Loucy (cell line): Measurements from ENCODE around the gene METTL6.

ENCODE experiments used
- H2AFZ ChIP-seq: fragments of 200-600 bp; sonication (generic); 2 replicates; pipeline ENCODE4 v1.6.0; 2016; ENCODE audit warnings: antibody characterized with exemption, mild to moderate bottlenecking, low read length, moderate library complexity
- H3F3A ChIP-seq: fragments of 200-600 bp; 2 replicates; pipeline ENCODE4 v1.6.0; 2016; ENCODE audit warnings: antibody characterized with exemption, low read depth, mild to moderate bottlenecking
- H3K27me3 ChIP-seq: fragments of 200-600 bp; sonication (generic); 2 replicates; pipeline ENCODE4 v1.6.1; 2014; ENCODE audit warnings: low read length, mild to moderate bottlenecking; ENCODE audit not compliant: insufficient read depth, poor library complexity, severe bottlenecking
- H3K36me3 ChIP-seq: fragments of 200-600 bp; sonication (generic); 2 replicates; pipeline ENCODE4 v1.6.1; 2016; ENCODE audit warnings: low read length; ENCODE audit not compliant: insufficient read depth
- H3K4me1 ChIP-seq: fragments of 200-600 bp; sonication (generic); 2 replicates; pipeline ENCODE4 v1.5.1; 2014; ENCODE audit warnings: low read length, mild to moderate bottlenecking; ENCODE audit not compliant: insufficient read depth, poor library complexity, severe bottlenecking
- H3K4me2 ChIP-seq: fragments of 200-600 bp; sonication (generic); 2 replicates; pipeline ENCODE4 v1.6.0; 2014; ENCODE audit warnings: antibody characterized with exemption, low read length, low read depth, mild to moderate bottlenecking; ENCODE audit not compliant: poor library complexity, severe bottlenecking
- H3K4me3 ChIP-seq: fragments of 200-600 bp; sonication (generic); 2 replicates; pipeline ENCODE4 v1.5.1; 2014; ENCODE audit warnings: low read length, mild to moderate bottlenecking, mixed read lengths; ENCODE audit not compliant: poor library complexity, severe bottlenecking
- H3K79me2 ChIP-seq: fragments of 200-600 bp; sonication (generic); 2 replicates; pipeline ENCODE4 v1.6.1; 2014; ENCODE audit warnings: low read length; ENCODE audit not compliant: insufficient read depth
- H3K9ac ChIP-seq: fragments of 200-600 bp; sonication (generic); 2 replicates; pipeline ENCODE4 v1.6.0; 2014; ENCODE audit warnings: mild to moderate bottlenecking, low read depth, low read length, moderate library complexity; ENCODE audit not compliant: poor library complexity, severe bottlenecking
- H3K9me2 ChIP-seq: fragments of 200-600 bp; sonication (generic); replicated peaks from 2 replicates; pipeline ENCODE4 v1.6.1; 2016; ENCODE audit warnings: low read depth, low read length, mixed read lengths
- H3K9me3 ChIP-seq: fragments of 200-600 bp; sonication (generic); 2 replicates; pipeline ENCODE4 v1.6.1; 2014; ENCODE audit warnings: mild to moderate bottlenecking, antibody characterized with exemption, low read length, low read depth; ENCODE audit not compliant: insufficient read depth
- H4K20me1 ChIP-seq: fragments of 200-600 bp; sonication (generic); 2 replicates; pipeline ENCODE4 v1.6.0; 2014; ENCODE audit warnings: antibody characterized with exemption, low read length, mild to moderate bottlenecking; ENCODE audit not compliant: insufficient read depth, poor library complexity, severe bottlenecking
- CTCF ChIP-seq: fragments of 200-600 bp; sonication (generic); conservative IDR thresholded peaks from 2 replicates; pipeline ENCODE4 v1.5.1; 2014; ENCODE audit warnings: mild to moderate bottlenecking, antibody characterized with exemption, low read length
- EZH2phosphoT487 ChIP-seq: fragments of 200-600 bp; IDR thresholded peaks from 2 replicates; pipeline ENCODE4 v1.6.1; 2018; ENCODE audit warnings: antibody characterized with exemption, mild to moderate bottlenecking, moderate library complexity, borderline replicate concordance

METTL6 gene

GRCh38 chr3:15382405-15382923 is 44.9 kb downstream of the METTL6 start:
- no peaks in the 10 kb centered on the region for H3K79me2 ChIP-seq
- no peaks in the 10 kb centered on the region for H3K9me3 ChIP-seq
- TF ChIP-seq CTCF, result no peak
- TF ChIP-seq EZH2phosphoT487, result no peak
- no peak overlapping the region for H3K4me3 ChIP-seq
- no peaks in the 10 kb centered on the region for H4K20me1 ChIP-seq
- no peaks in the 10 kb centered on the region for H3K36me3 ChIP-seq
- no peaks in the 10 kb centered on the region for H3F3A ChIP-seq
- no peak overlapping the region for H2AFZ ChIP-seq
- no peak overlapping the region for H3K9ac ChIP-seq
- no peak overlapping the region for H3K4me2 ChIP-seq
- no peaks in the 10 kb centered on the region for H3K27me3 ChIP-seq
- H3K4me1 ChIP-seq, result no peaks in the 10 kb centered on the region
- no peaks in the 10 kb centered on the region for H3K9me2 ChIP-seq

DNA sequence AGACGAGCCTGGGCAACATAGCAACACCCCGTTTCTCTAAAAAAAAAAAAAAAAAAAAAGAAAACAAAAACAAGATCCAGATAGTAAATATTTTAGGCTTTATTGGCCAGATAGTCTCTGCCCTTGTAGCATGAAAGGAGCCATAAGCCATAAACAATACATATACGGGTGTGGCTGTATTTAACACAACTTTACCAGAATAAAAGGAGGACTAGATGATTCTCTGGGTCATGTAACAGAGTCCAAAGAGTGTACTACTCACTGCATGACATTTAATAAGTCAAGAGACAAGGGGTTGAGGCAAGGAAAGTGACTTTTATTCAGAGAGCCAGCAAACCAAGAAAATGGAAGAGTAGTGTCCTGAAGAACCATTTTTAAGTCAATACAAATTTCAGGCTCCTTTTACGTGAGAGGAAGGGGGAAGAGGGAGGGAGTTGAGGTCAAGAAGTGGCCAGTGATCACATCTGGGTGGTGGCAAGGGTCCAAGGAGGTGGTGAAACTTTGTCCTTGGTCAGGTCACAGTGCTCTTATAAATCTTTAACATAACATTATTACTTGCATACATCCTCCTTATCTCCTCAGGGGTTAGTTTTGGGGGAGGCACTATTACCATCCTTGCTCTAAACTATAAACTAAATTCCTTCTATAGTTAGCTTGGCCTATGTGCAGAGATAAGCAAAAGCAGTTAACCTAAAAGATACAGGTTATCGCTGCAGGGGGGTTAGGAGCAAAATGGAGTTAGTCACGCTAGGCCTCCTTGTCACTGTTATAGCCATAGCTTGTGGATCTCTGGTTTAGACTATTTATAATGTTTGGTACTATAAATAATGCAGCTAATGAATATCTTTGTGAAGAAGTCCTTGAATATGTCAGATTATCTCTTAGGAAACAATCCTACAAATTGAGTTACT is 46.1 kb downstream of the METTL6 start:
- no peaks in the 10 kb centered on the region for H3F3A ChIP-seq
- no peak overlapping the region for H2AFZ ChIP-seq
- H3K9me2 ChIP-seq, result no peaks in the 10 kb centered on the region

More for the DNA sequence above, 46.1 kb downstream of the METTL6 start:
- H3K4me1 ChIP-seq, result no peaks in the 10 kb centered on the region
- no peak overlapping the region for H3K4me2 ChIP-seq
- no peaks in the 10 kb centered on the region for H4K20me1 ChIP-seq
- H3K4me3 ChIP-seq, result no peak overlapping the region
- no peaks in the 10 kb centered on the region for H3K36me3 ChIP-seq
- TF ChIP-seq EZH2phosphoT487 (no peak), CTCF (no peak)
- no peaks in the 10 kb centered on the region for H3K9me3 ChIP-seq
- H3K9ac ChIP-seq, result no peak overlapping the region
- no peaks in the 10 kb centered on the region for H3K27me3 ChIP-seq
- no peaks in the 10 kb centered on the region for H3K79me2 ChIP-seq
